BE2C (cell line): Measurements from ENCODE around the gene MMADHC.

Experiments used
- DNase-seq: peaks from one replicate; pipeline ENCODE4 v3.0.0-alpha.2; 2020
- H3K27me3 ChIP-seq: fragments of 250-450 bp; sonication (Bioruptor Pico); 2 replicates; pipeline ENCODE4 v1.5.1; 2020; ENCODE audit warnings: mild to moderate bottlenecking
- H3K36me3 ChIP-seq: fragments of 250-450 bp; sonication (Bioruptor Pico); 2 replicates; pipeline ENCODE4 v1.5.1; 2020; ENCODE audit warnings: mild to moderate bottlenecking
- H3K4me1 ChIP-seq: fragments of 250-450 bp; sonication (Bioruptor Pico); 2 replicates; pipeline ENCODE4 v1.5.1; 2020
- H3K4me3 ChIP-seq: 2 replicates; pipeline ENCODE4 v1.5.1; 2011; ENCODE audit warnings: low read depth, low read length
- H3K9me3 ChIP-seq: fragments of 250-450 bp; sonication (Bioruptor Pico); 2 replicates; pipeline ENCODE4 v1.5.1; 2020
- TF ChIP-seq, protein P1 (sequence below): IDR thresholded peaks from 2 replicates; pipeline ENCODE4 v1.5.1; 2012; ENCODE audit warnings: mild to moderate bottlenecking, low read depth, low read length

MMADHC gene

DNA sequence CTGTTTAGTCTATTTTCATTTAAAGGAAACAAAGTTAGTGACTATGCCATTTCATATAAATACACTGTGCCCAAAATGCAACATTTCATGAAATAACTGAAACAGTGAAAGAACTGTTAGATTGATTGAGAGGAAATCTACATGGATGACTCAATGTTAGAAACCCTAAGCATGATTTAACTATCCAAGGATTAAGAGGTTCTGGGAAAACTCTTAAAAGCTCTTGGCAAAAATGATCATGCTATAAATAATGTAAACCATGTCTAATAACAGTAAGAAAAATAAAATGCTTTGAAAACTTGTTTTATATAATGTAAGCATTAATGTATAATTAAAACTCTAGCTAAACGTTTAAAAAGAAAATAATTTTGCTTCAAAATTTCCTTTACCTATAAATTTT, 23.5 kb downstream of the MMADHC start:
- H3K36me3 ChIP-seq: peaks cover 3% of the 10 kb centered on the region; the same call in 1 of the 2 replicates
- no peaks in the 10 kb centered on the region for H3K27me3 ChIP-seq
- H3K4me1 ChIP-seq: no peaks in the 10 kb centered on the region
- DNase-seq: no peak
- H3K9me3 ChIP-seq: no peaks in the 10 kb centered on the region
- TF ChIP-seq, protein P1, sequence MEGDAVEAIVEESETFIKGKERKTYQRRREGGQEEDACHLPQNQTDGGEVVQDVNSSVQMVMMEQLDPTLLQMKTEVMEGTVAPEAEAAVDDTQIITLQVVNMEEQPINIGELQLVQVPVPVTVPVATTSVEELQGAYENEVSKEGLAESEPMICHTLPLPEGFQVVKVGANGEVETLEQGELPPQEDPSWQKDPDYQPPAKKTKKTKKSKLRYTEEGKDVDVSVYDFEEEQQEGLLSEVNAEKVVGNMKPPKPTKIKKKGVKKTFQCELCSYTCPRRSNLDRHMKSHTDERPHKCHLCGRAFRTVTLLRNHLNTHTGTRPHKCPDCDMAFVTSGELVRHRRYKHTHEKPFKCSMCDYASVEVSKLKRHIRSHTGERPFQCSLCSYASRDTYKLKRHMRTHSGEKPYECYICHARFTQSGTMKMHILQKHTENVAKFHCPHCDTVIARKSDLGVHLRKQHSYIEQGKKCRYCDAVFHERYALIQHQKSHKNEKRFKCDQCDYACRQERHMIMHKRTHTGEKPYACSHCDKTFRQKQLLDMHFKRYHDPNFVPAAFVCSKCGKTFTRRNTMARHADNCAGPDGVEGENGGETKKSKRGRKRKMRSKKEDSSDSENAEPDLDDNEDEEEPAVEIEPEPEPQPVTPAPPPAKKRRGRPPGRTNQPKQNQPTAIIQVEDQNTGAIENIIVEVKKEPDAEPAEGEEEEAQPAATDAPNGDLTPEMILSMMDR: no peak
- no peak overlapping the region for H3K4me3 ChIP-seq

DNA sequence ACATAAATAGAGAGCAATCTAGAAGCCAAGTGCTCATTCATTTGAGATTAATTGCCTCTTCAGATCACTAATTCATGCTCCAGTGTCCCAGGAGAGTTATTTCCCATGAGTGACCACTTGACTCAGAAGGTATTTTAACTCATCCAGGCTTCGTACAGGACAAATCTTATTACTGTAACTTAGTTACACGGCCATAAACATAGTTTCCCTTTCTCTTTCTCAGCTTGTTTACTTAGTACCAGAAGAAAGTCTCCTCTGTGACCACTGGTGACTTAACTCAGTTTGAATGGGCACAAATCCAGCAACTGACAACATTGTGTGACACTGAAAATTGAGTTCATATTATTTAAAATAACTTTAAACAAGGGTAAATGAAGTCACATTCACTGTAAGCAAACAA, 25.3 kb downstream of the MMADHC start:
- peak; percentile 15 for DNase-seq
- H3K36me3 ChIP-seq: no peaks in the 10 kb centered on the region
- H3K4me1 ChIP-seq: no peaks in the 10 kb centered on the region
- TF ChIP-seq, protein P1: no peak
- no peaks in the 10 kb centered on the region for H3K9me3 ChIP-seq
- H3K27me3 ChIP-seq: no peaks in the 10 kb centered on the region
- no peak overlapping the region for H3K4me3 ChIP-seq

DNA sequence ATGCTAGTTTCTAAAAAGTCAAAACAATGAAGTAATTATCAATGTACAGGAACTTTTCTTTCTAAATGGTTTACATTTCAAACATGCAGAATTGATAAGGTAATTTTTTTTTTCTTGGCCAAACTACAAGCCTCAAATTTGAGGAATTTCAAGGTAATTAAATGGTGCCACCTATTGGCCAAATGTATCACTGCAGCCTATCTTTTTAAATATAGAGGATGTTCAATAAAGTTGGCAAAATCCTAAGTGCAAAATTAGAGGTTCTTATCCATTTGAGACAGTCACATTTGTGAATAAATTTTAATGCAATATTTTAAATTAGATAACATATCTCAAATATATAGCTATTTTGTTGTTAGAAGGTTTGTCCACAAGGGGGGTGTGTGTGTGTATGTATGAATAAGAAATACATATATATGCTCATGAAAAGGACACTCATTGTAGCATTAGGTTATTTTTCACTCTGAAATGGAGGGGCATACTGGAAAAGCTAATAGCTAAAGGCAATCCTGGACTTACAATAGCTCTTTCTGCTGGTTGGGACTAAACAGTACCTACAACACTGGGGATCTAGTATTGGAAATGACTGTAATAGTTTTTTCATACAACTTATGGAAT, 26.2 kb downstream of the MMADHC start:
- no peaks in the 10 kb centered on the region for H3K4me1 ChIP-seq
- no peak overlapping the region for H3K4me3 ChIP-seq
- no peaks in the 10 kb centered on the region for H3K27me3 ChIP-seq
- H3K9me3 ChIP-seq: no peaks in the 10 kb centered on the region
- DNase-seq: no peak
- TF ChIP-seq, protein P1: peak; percentile 55
- H3K36me3 ChIP-seq: no peaks in the 10 kb centered on the region

DNA sequence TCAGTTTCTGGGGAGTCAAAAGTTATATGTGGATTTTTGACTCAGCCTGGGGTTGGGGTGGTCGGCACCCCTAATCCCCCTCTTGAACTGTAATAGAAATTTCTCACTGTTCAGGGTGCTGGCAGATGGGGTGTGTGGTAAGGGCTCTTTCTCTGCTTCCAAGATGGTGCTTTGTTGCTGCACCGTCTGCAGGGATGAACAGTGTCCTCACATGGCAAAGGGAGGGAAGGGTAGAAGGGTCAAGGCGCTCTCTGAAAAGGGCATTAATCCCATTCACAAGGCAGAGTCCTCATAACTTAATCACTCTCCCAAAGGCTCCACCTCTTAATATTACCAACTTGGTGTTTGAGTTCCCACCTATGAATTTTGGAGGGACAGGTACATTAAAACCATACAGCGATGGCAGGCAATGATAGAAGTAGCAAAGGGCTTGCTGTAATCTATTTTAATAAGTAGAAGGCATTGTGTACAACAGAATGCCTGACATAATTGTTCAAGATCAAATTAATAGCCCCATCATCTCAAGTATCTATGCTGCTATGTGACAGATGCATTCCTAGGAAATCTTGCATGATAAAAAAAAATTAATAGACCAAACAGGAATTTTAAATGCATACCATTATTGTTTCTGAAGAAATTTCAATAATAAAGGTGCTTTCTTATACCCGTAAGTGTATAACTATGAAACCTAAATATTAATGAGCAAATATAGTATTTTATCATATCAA, 28.1 kb downstream of the MMADHC start:
- Histone ChIP-seq H3K27me3 (no peaks in the 10 kb centered on the region), H3K4me3 (no peak overlapping the region), H3K4me1 (no peaks in the 10 kb centered on the region), H3K36me3 (no peaks in the 10 kb centered on the region), H3K9me3 (no peaks in the 10 kb centered on the region)
- no peak for DNase-seq
- TF ChIP-seq, protein P1: no peak

DNA sequence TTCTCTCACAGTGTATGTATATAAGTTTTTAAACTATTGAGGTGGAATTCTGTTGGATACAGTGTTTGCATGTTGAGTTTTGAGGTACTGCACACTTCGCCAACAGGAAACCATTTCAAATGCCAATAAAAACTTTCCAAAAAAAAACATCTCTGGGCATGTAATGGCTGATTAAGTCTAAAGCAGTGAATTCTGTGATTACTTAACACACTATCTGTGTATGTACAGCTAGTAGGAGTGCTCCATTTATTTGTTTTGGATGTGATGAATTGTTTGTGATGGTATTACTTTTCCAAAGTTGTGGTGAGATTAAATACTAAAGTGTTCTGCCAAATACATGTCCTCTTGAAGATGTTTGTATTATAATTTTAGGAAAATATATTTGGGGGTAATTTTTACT, 31.1 kb downstream of the MMADHC start:
- no peak overlapping the region for H3K4me3 ChIP-seq
- H3K4me1 ChIP-seq: no peaks in the 10 kb centered on the region
- no peak for DNase-seq
- H3K27me3 ChIP-seq: no peaks in the 10 kb centered on the region
- H3K36me3 ChIP-seq: no peaks in the 10 kb centered on the region
- TF ChIP-seq, protein P1: no peak
- H3K9me3 ChIP-seq: no peaks in the 10 kb centered on the region

DNA sequence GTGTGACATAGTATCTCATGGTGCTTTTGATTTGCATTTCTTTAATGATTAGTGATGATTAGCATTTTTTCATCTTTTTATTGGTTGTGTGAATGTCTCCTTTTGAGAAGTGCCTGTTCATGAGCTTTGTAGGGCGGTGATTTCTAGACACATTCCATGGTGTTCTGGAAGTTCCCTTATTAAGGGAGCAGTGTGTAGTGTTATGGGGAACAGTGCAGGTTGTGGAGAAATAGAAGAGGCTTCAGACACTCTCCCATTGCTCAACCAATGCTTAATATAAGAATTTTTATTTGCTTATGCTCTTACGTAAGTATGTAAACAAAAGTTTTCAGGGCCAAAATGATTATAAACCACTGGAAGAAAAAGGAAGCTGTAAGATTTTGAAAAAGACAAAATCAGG, 34.7 kb downstream of the MMADHC start:
- no peaks in the 10 kb centered on the region for H3K4me1 ChIP-seq
- no peaks in the 10 kb centered on the region for H3K9me3 ChIP-seq
- DNase-seq: no peak
- TF ChIP-seq, protein P1: no peak
- H3K4me3 ChIP-seq: no peak overlapping the region
- no peaks in the 10 kb centered on the region for H3K36me3 ChIP-seq
- H3K27me3 ChIP-seq: no peaks in the 10 kb centered on the region
